Left lung (tissue), 10 donors: ENCODE measurements around the gene PHLDA2. TPM values are rescaled to one million over a fixed set of nuclear protein-coding genes. Genes with fewer than 3 reads are reported as not detected.
"Not testable (repeated sequence)": the region's sequence is repeated elsewhere in the genome, so short reads cannot be mapped to it uniquely, and the experiment has no call there.

Experiments used
- ATAC-seq: fragments of 200-7000 bp; cut with Tn5 transposase; one replicate; pipeline ENCODE4 v1.9.1; 2020; ENCODE audit warnings: moderate library complexity
- DNase-seq, 4 donors: peaks; one replicate each; pipeline ENCODE4 v3.0.0-alpha.2; 2013 to 2020
- H3K27ac ChIP-seq, 2 donors: fragments of 200-600 bp; sonication (generic) in 1 of 2; one replicate each; pipeline versions ENCODE4 v1.5.0 to v1.8.0; 2020 to 2021
- H3K27me3 ChIP-seq, 2 donors: fragments of 200-600 bp; sonication (generic) in 1 of 2; one replicate each; pipeline versions ENCODE4 v1.5.0 to v1.8.0; 2020 to 2021
- H3K36me3 ChIP-seq, 2 donors: fragments of 200-600 bp; sonication (generic) in 1 of 2; one replicate each; pipeline versions ENCODE4 v1.5.0 to v1.8.0; 2020 to 2021
- H3K4me1 ChIP-seq, 2 donors: fragments of 200-600 bp; one replicate each; pipeline ENCODE4 v1.8.0; 2021
- H3K4me3 ChIP-seq, 2 donors: fragments of 200-600 bp; sonication (generic) in 1 of 2; one replicate each; pipeline versions ENCODE4 v1.5.0 to v1.8.0; 2020 to 2021; ENCODE audit warnings: mild to moderate bottlenecking in 1 of 2
- H3K9me3 ChIP-seq, 2 donors: fragments of 200-600 bp; sonication (generic) in 1 of 2; one replicate each; pipeline versions ENCODE4 v1.5.0 to v1.8.0; 2020 to 2021
- intact Hi-C, 2 donors: fragments of 100-400 bp; cut with DNase I; formaldehyde crosslinking; loops; one replicate each; pipeline versions ENCODE4 v1.11.2 to v1.14.2; 2022
- polyA plus RNA-seq, 6 donors: library from polyadenylated mRNA; unstranded; fragments of 120-200 nt; gene quantifications; one replicate each; pipeline ENCODE4 v1.2.1, GENCODE V29; 2013; ENCODE audit not compliant: insufficient read length in 6 of 6
- total RNA-seq, 2 donors: library from RNA; stranded (reverse); fragmentation: NEBNext Ultra II Directional; extraction: Animal tissue kit (Norgen Biotek cat#: 25700); gene quantifications; one replicate each; pipeline ENCODE4 v1.2.1, GENCODE V29; 2021
- TF ChIP-seq, protein P1 (sequence below), 2 donors: fragments of 200-600 bp; sonication (generic) in 1 of 2; IDR thresholded peaks; one replicate each; pipeline versions ENCODE4 v1.5.0 to v1.8.0; 2021; ENCODE audit warnings: antibody characterized with exemption in 2 of 2
- donor health status: DM: no; HTN: yes; CAD: no.
- donor health status: DM: no; HTN: no; CAD: no.

The PHLDA2 gene
- total and polyA plus RNA-seq, 8 donors = 0.23 to 50.0 (median 0.98) TPM; not detected in 1

DNA sequence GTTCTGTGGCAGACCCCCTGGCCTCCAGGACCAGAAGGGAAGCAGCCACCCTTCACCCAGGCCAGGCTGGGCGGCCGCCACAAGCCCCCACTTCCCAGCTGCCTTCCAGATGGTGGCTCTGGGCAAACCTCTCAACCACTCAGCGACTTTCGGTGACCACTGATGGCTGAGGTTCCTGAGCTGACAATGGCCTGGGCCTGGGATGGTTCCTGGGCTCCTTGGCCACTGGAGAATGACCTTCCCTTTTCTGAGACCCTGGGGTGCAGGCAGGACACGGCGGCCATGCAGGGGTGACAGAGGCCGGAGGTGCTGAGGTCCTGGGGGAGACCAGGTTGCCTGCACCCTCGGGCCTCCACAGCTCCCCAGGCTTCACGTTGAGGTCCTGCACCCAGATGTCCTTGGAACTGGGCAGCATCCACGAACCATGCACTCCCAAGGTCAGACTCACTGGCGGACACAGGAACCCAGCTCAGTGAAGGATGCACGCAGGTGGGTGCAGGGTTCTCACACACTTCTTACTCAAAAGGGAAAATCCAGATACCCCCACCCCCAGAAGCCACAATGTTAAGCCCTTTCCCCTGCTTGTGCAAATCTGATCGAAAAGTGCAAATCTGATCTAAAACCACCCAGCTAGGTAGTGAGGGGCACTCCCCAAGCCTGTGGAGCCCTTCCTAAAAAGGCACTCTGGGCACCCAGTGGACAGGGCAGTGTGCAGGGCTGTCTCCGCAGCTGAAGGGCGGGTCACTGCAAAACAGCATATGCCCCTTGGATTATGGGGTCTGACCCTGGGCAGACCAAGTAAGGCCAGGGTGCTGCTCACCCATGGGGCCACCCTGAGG lies 13.9 kb upstream of the PHLDA2 start:
- Histone ChIP-seq H3K4me3 (no peak overlapping the region), H3K4me1 (peaks cover 8 to 44% of the 10 kb centered on the region in 2 donors), H3K9me3 (peaks cover 0 to 5% of the 10 kb centered on the region in 2 donors), H3K36me3 (peaks cover 0 to 35% of the 10 kb centered on the region in 2 donors), H3K27ac (peak overlapping the region in 1 of 2 donors; percentile 30), H3K27me3 (no peaks in the 10 kb centered on the region)
- DNase-seq (peak in 1 of 4 donors; percentile 54), ATAC-seq (no peak)
- TF ChIP-seq, protein P1, sequence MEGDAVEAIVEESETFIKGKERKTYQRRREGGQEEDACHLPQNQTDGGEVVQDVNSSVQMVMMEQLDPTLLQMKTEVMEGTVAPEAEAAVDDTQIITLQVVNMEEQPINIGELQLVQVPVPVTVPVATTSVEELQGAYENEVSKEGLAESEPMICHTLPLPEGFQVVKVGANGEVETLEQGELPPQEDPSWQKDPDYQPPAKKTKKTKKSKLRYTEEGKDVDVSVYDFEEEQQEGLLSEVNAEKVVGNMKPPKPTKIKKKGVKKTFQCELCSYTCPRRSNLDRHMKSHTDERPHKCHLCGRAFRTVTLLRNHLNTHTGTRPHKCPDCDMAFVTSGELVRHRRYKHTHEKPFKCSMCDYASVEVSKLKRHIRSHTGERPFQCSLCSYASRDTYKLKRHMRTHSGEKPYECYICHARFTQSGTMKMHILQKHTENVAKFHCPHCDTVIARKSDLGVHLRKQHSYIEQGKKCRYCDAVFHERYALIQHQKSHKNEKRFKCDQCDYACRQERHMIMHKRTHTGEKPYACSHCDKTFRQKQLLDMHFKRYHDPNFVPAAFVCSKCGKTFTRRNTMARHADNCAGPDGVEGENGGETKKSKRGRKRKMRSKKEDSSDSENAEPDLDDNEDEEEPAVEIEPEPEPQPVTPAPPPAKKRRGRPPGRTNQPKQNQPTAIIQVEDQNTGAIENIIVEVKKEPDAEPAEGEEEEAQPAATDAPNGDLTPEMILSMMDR (IDR thresholded peaks at IDR 0.05) = no peak
- intact Hi-C loops = no loop called here

DNA sequence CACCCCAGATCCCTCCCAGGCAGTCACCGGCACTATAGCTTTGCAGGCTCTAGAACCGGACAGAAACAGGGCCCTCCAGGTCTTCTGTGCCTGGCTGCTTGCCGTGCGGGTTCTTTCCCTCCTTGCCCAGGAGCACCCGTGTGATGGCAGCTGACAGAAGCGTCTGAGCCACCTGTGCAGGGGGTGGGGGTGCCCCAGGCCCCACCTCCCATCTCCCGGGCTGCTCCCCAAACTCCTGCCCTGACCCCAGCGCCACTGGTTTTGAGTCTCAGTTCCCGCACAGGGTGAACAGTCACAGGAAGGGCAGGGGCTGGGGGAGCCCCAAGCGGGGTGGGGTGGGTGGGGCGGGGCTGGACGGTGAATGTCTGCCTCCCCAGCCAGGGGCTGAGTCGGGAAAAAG lies 13.2 kb upstream of the PHLDA2 start:
- H3K27ac ChIP-seq = no peak overlapping the region
- DNase-seq = peak in 1 of 4 donors; percentile 48
- peaks cover 8 to 44% of the 10 kb centered on the region in 2 donors for H3K4me1 ChIP-seq
- H3K4me3 ChIP-seq = no peak overlapping the region
- peaks cover 0 to 28% of the 10 kb centered on the region in 2 donors for H3K36me3 ChIP-seq
- intact Hi-C loops = no loop called here
- TF ChIP-seq, protein P1 (IDR thresholded peaks at IDR 0.05) = no peak
- peaks cover 0 to 8% of the 10 kb centered on the region in 2 donors for H3K9me3 ChIP-seq
- H3K27me3 ChIP-seq = no peaks in the 10 kb centered on the region
- ATAC-seq = no peak

GRCh38 chr11:2940921-2941821 lies 12.0 kb upstream of the PHLDA2 start:
- Histone ChIP-seq H3K4me3 (no peak overlapping the region), H3K27me3 (no peaks in the 10 kb centered on the region), H3K36me3 (peaks cover 0 to 18% of the 10 kb centered on the region in 2 donors), H3K4me1 (peaks cover 8 to 40% of the 10 kb centered on the region in 2 donors), H3K27ac (peak overlapping the region in 1 of 2 donors; percentile 19), H3K9me3 (peaks cover 0 to 10% of the 10 kb centered on the region in 2 donors)
- ATAC-seq = peak; percentile 1
- peak in 1 of 4 donors; percentile 69 for DNase-seq
- intact Hi-C loops = no loop called here
- TF ChIP-seq, protein P1 (IDR thresholded peaks at IDR 0.05) = no peak

DNA sequence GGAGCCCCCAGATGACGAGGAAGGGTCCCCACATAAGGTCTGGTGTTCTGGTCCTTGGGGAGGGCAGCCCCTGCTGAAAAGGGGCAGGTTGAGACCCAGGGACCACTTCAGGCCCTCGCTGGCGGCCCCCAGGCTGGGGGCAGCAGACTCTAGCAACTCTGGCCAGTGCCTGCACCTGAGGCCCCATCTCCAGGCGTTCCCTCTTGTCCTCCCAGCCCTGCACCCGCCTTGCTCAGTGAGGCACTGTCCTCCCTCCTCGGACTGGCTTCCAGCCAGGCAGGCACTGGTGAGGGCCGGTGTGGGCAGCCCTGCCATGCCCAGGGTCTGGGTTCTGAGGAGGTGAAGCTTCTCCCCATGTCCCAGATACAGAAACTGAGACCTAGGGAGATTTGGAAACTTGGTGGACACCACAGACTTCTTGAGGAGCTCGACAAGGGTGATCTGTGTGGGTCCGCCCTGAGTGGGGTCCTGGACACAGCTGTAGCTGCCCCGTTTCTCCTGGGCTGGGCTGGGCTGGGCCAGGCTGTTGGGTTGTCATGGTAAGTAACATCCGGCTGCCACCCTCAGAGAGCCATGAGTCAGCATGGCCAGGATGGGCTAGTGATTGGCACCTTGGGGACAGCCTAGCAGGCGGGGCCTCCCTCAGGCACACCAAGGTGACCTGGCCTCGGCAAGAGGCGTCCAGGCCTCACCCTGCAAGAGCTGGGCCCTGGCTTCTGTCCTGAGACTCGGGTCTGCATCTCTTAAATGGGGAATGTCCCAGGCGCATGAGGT lies 11.1 kb upstream of the PHLDA2 start:
- TF ChIP-seq, protein P1 (IDR thresholded peaks at IDR 0.05) = no peak
- peak; percentile 68 for ATAC-seq
- H3K36me3 ChIP-seq = peaks cover 0 to 18% of the 10 kb centered on the region in 2 donors
- H3K4me3 ChIP-seq = no peak overlapping the region
- no peaks in the 10 kb centered on the region for H3K27me3 ChIP-seq
- H3K4me1 ChIP-seq = peaks cover 8 to 31% of the 10 kb centered on the region in 2 donors
- H3K9me3 ChIP-seq = peaks cover 0 to 10% of the 10 kb centered on the region in 2 donors
- H3K27ac ChIP-seq = peak overlapping the region in 1 of 2 donors; percentile 19
- DNase-seq = peak in 2 of 4 donors; percentile 67 to 88
- intact Hi-C loops = no loop called here

DNA sequence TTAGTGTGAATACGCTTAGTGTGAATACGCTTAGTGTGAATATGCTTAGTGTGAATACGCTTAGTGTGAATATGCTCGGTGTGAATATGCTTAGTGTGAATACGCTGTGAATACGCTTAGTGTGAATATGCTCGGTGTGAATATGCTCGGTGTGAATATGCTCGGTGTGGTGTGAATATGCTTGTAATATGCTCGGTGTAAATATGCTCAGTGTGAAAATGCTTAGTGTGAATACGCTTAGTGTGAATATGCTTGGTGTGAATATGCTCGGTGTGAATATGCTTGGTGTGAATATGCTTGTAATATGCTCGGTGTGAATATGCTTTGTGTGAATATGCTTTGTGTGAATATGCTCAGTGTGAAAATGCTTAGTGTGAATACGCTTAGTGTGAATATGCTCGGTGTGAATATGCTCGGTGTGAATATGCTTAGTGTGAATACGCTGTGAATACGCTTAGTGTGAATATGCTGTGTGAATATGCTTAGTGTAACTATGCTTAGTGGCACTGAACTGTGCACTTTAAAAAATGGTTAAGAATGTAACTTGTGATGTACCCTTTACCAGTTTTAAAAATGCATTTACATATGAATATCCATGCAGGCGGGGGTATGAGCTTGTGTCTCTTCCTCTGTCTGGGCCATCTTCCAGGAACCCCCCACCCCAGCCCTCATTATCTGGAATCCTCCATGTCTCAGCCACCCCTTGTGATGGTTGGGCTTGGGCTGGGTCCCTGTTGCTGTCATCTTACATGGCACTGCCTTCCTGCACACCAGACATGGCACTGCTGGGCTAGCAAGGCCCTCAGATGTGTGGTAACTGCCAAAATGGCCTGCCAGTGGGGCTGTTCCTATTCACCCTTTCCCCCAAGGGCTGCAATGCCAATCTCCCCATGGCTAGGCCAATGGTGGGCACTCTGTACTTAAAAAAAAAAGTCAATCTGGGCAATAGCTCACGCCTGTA lies 9.5 kb upstream of the PHLDA2 start:
- H3K9me3 ChIP-seq, H3K27ac ChIP-seq, DNase-seq, H3K36me3 ChIP-seq, H3K27me3 ChIP-seq, H3K4me3 ChIP-seq, intact Hi-C loops, ATAC-seq: not testable (repeated sequence)
- H3K4me1 ChIP-seq = peaks cover 0 to 19% of the 10 kb centered on the region in 2 donors

DNA sequence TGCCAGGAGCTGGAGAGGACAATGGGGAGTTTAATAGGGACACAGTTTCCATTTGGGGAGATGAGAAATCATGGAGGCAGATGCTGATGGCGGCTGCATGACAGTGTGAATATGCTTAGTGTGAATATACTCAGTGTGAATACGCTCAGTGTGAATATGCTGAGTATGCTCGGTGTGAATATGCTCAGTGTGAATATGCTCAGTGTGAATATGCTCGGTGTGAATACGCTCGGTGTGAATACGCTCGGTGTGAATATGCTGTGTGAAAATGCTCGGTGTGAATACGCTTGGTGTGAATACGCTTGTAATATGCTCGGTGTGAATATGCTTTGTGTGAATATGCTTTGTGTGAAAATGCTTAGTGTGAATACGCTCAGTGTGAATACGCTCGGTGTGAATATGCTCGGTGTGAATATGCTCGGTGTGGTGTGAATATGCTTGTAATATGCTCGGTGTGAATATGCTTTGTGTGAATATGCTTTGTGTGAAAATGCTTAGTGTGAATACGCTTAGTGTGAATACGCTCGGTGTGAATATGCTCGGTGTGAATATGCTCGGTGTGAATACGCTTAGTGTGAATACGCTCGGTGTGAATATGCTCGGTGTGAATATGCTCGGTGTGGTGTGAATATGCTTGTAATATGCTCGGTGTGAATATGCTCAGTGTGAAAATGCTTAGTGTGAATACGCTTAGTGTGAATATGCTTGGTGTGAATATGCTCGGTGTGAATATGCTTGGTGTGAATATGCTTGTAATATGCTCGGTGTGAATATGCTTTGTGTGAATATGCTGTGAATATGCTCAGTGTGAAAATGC lies 8.6 kb upstream of the PHLDA2 start:
- ATAC-seq, H3K36me3 ChIP-seq, H3K9me3 ChIP-seq, H3K27ac ChIP-seq, H3K4me3 ChIP-seq, intact Hi-C loops, H3K27me3 ChIP-seq, DNase-seq: not testable (repeated sequence)
- H3K4me1 ChIP-seq = peaks cover 0 to 25% of the 10 kb centered on the region in 2 donors
